Tibial nerve (tissue), 4 donors: ENCODE results near the gene TMEM266. TPM values are rescaled to one million over a fixed set of nuclear protein-coding genes. Genes with fewer than 3 reads are reported as not detected.

Experiments used
- DNase-seq, 2 donors: peaks; one replicate each; pipeline ENCODE4 v3.0.0-alpha.2; 2019; ENCODE audit warnings: low spot score in 2 of 2
- H3K27ac ChIP-seq, 4 donors: fragments of 200-600 bp; sonication (generic) in 3 of 4; one replicate each; pipeline ENCODE4 v1.5.1; 2017 to 2019; ENCODE audit warnings: mild to moderate bottlenecking in 1 of 4
- H3K27me3 ChIP-seq, 2 donors: fragments of 200-600 bp; sonication (generic) in 1 of 2; one replicate each; pipeline versions ENCODE4 v1.5.1 to v1.6.0; 2017 to 2019
- H3K36me3 ChIP-seq, 3 donors: fragments of 200-600 bp; sonication (generic); one replicate each; pipeline ENCODE4 v1.5.1; 2018 to 2019
- H3K4me1 ChIP-seq, 4 donors: fragments of 200-600 bp; sonication (generic) in 3 of 4; one replicate each; pipeline ENCODE4 v1.5.1; 2017 to 2019
- H3K4me3 ChIP-seq, 4 donors: fragments of 200-600 bp; sonication (generic) in 3 of 4; one replicate each; pipeline ENCODE4 v1.5.1; 2017 to 2019; ENCODE audit warnings: mild to moderate bottlenecking in 1 of 4, moderate library complexity in 1 of 4
- H3K9me3 ChIP-seq, 4 donors: fragments of 200-600 bp; sonication (generic) in 3 of 4; one replicate each; pipeline ENCODE4 v1.5.1; 2017 to 2019
- EP300 ChIP-seq, 2 donors: sonication (generic); formaldehyde crosslinking; IDR thresholded peaks; one replicate each; pipeline ENCODE4 v1.6.1; 2017; ENCODE audit warnings: antibody characterized with exemption in 2 of 2, mild to moderate bottlenecking in 1 of 2
- POLR2A ChIP-seq, 2 donors: fragments of 450-650 bp; IDR thresholded peaks; one replicate each; pipeline ENCODE4 v1.6.1; 2017; ENCODE audit warnings: antibody characterized with exemption in 2 of 2, mild to moderate bottlenecking in 2 of 2, moderate library complexity in 2 of 2
- WGBS, 2 donors: methylation state at CpG; one replicate each; pipeline ENCODE4 v1.1.5; 2018; 5-methylcytosine and 5-hydroxymethylcytosine counted together
- total RNA-seq, 4 donors: library from RNA; depleted of rRNA; stranded (reverse); fragments of >200 nt; gene quantifications; one replicate each; pipeline ENCODE4 v1.1.0, GENCODE V29; 2016
- TF ChIP-seq, protein P1 (sequence below), 5 experiments: fragments of 200-600 bp in 3 of 5; fragments of 450-650 bp in 2 of 5; sonication (generic) in 3 of 5; IDR thresholded peaks; one replicate each; pipeline ENCODE4 v1.5.1; 2016 to 2019; ENCODE audit warnings: antibody characterized with exemption in 5 of 5, mild to moderate bottlenecking in 3 of 5, moderate library complexity in 2 of 5

The TMEM266 gene
- total RNA-seq, 4 donors from 2014 or later = 0.30 to 0.42 TPM; not detected in 2

GRCh38 chr15:76168237-76168984 lies 108.6 kb downstream of the TMEM266 start:
- H3K27me3 ChIP-seq = no peaks in the 10 kb centered on the region
- H3K4me1 ChIP-seq = peaks cover 0 to 28% (median 1%) of the 10 kb centered on the region in 4 donors
- 83 to 91% methylated on average over 14 of the region's 14 CpGs for WGBS, 2 donors
- H3K27ac ChIP-seq = no peak overlapping the region
- no peaks in the 10 kb centered on the region for H3K9me3 ChIP-seq
- no peak for DNase-seq
- no peak overlapping the region for H3K4me3 ChIP-seq
- TF ChIP-seq EP300 (IDR thresholded peaks at IDR 0.05) = no peak
- TF ChIP-seq POLR2A (IDR thresholded peaks at IDR 0.05) = no peak
- TF ChIP-seq, protein P1, sequence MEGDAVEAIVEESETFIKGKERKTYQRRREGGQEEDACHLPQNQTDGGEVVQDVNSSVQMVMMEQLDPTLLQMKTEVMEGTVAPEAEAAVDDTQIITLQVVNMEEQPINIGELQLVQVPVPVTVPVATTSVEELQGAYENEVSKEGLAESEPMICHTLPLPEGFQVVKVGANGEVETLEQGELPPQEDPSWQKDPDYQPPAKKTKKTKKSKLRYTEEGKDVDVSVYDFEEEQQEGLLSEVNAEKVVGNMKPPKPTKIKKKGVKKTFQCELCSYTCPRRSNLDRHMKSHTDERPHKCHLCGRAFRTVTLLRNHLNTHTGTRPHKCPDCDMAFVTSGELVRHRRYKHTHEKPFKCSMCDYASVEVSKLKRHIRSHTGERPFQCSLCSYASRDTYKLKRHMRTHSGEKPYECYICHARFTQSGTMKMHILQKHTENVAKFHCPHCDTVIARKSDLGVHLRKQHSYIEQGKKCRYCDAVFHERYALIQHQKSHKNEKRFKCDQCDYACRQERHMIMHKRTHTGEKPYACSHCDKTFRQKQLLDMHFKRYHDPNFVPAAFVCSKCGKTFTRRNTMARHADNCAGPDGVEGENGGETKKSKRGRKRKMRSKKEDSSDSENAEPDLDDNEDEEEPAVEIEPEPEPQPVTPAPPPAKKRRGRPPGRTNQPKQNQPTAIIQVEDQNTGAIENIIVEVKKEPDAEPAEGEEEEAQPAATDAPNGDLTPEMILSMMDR (IDR thresholded peaks at IDR 0.05) = no peak
- H3K36me3 ChIP-seq = no peaks in the 10 kb centered on the region

GRCh38 chr15:76169018-76169417 lies 109.2 kb downstream of the TMEM266 start:
- peak overlapping the region in 1 of 4 donors; percentile 51 for H3K27ac ChIP-seq
- TF ChIP-seq, protein P1 (IDR thresholded peaks at IDR 0.05) = no peak

GRCh38 chr15:76169911-76170800 lies 110.4 kb downstream of the TMEM266 start:
- TF ChIP-seq, protein P1 (IDR thresholded peaks at IDR 0.05) = no peak
- Histone ChIP-seq H3K4me3 (no peak overlapping the region), H3K36me3 (no peaks in the 10 kb centered on the region), H3K9me3 (no peaks in the 10 kb centered on the region), H3K4me1 (peaks cover 0 to 23% (median 0%) of the 10 kb centered on the region in 4 donors), H3K27ac (peak overlapping the region in 3 of 4 donors; percentile 60 to 72 (median 62)), H3K27me3 (no peaks in the 10 kb centered on the region)
- 52 to 53% methylated on average over 14 to 16 of the region's 16 CpGs for WGBS, 2 donors
- no peak for DNase-seq

More at GRCh38 chr15:76169018-76169417, 109.2 kb downstream of the TMEM266 start:
- Histone ChIP-seq H3K36me3 (no peaks in the 10 kb centered on the region), H3K9me3 (no peaks in the 10 kb centered on the region), H3K4me3 (no peak overlapping the region), H3K27me3 (no peaks in the 10 kb centered on the region), H3K4me1 (peaks cover 0 to 23% (median 0%) of the 10 kb centered on the region in 4 donors)
- WGBS, 2 donors = 67 to 74% methylated on average over 4 of the region's 4 CpGs
- no peak for DNase-seq

DNA sequence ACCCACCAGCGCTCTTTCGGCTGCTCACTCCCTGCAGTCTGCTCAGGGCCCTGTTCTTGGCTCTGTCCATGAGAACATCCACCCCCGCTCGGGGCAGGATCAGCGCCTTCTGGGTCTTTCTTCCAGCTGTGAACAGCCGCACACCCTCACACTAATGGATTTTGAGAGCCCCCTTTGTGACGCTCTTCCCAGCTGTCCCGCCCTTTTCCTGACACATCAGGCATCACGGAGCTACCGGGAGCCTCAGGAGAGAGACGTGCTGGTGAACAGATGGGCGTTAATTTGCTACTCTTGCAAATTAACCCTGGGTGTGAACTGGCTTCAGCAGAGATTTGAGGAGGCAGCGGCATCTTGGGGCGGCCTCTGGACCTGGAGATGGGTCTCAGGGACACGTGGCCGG lies 113.0 kb downstream of the TMEM266 start:
- 52 to 56% methylated on average over 16 of the region's 16 CpGs for WGBS, 2 donors
- H3K27me3 ChIP-seq = peaks cover 0 to 12% of the 10 kb centered on the region in 2 donors
- no peak overlapping the region for H3K27ac ChIP-seq

More for the DNA sequence above, 113.0 kb downstream of the TMEM266 start:
- DNase-seq = no peak
- H3K4me1 ChIP-seq = peaks cover 0 to 26% (median 0%) of the 10 kb centered on the region in 4 donors
- no peak overlapping the region for H3K4me3 ChIP-seq
- TF ChIP-seq POLR2A (IDR thresholded peaks at IDR 0.05) (no peak), EP300 (IDR thresholded peaks at IDR 0.05) (no peak)
- TF ChIP-seq, protein P1 (IDR thresholded peaks at IDR 0.05) = no peak
- no peaks in the 10 kb centered on the region for H3K36me3 ChIP-seq
- no peaks in the 10 kb centered on the region for H3K9me3 ChIP-seq
